Cardiac fibroblast (primary cell): ENCODE data around the gene FRK.
A peak's percentile ranks its signal among the peaks of the same experiment; 100 is the strongest.
"Not testable (repeated sequence)": the region's sequence is repeated elsewhere in the genome, so short reads cannot be mapped to it uniquely, and the experiment has no call there.

Experiments used
- DNase-seq, 2 donors: peaks; one replicate each; pipeline versions ENCODE4 v3.0.0 to v3.0.0-alpha.2; 2010; ENCODE audit warnings: low read depth in 2 of 2
- H3K4me3 ChIP-seq, 2 donors: replicated peaks in 1 of 2; 1 replicate in 1 of 2; 2 replicates in 1 of 2; pipeline ENCODE4 v1.5.1; 2011; ENCODE audit warnings: low read depth in 2 of 2, low read length in 2 of 2, mild to moderate bottlenecking in 2 of 2, moderate library complexity in 1 of 2
- CTCF ChIP-seq: IDR thresholded peaks from one replicate; pipeline ENCODE4 v1.5.1; 2011; ENCODE audit warnings: low read depth, mild to moderate bottlenecking, low read length, inconsistent platforms

The FRK gene

DNA sequence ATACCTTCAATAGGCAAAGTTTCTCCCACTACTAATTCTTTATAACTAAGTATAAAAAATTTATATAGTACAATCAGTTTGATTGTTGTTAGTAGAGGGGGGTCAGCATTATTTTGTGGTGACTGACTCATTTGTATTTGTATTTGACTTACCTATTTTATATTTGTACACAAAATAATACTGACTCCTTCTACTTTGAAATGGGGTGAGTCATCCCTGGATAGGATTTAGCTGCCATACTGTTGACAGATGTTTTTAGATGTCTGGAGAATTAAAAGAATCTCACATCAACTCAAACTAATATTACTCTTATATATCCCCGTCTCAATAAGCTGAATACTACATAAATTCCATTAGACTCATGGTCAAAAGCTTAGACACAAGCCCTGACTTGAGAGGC lies 114.9 kb downstream of the FRK start:
- no peak for TF ChIP-seq CTCF
- no peak for DNase-seq
- H3K4me3 ChIP-seq, result no peak overlapping the region

- peak; percentile 2 to 31 for DNase-seq
- no peak for TF ChIP-seq CTCF
- no peak overlapping the region for H3K4me3 ChIP-seq
Measured at GRCh38 chr6:115945306-115945705, 115.4 kb downstream of the FRK start.

- H3K4me3 ChIP-seq, DNase-seq: not testable (repeated sequence)
Measured at GRCh38 chr6:115944829-115945228, 115.9 kb downstream of the FRK start.

GRCh38 chr6:115937502-115937901 lies 123.2 kb downstream of the FRK start:
- H3K4me3 ChIP-seq, DNase-seq: not testable (repeated sequence)

- no peak for TF ChIP-seq CTCF
- DNase-seq, result no peak
- H3K4me3 ChIP-seq, result no peak overlapping the region
Measured at GRCh38 chr6:115935361-115935760, 125.3 kb downstream of the FRK start.

DNA sequence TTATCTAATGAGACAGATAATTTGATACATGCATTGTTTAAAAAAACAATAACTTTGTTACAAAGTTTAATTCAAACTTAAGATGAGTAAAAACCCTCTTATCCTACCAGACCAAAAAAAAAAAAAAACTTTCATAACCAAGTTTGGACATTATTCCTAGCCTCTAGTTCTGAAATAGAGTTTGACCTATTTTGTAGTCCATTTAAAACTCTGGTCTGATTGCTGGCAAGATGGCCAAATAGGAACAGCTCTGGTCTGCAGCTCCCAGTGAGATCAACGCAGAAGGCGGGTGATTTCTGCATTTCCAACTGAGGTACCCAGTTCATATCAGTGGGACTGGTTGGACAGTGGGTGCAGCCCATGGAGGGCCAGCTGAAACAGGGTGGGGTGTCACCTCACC lies 125.9 kb downstream of the FRK start:
- no peak for DNase-seq
- TF ChIP-seq CTCF, result no peak

GRCh38 chr6:115934145-115934544 lies 126.5 kb downstream of the FRK start:
- no peak for DNase-seq
- H3K4me3 ChIP-seq, result no peak overlapping the region
- no peak for TF ChIP-seq CTCF

More for the DNA sequence above, 125.9 kb downstream of the FRK start:
- H3K4me3 ChIP-seq, result no peak overlapping the region

DNA sequence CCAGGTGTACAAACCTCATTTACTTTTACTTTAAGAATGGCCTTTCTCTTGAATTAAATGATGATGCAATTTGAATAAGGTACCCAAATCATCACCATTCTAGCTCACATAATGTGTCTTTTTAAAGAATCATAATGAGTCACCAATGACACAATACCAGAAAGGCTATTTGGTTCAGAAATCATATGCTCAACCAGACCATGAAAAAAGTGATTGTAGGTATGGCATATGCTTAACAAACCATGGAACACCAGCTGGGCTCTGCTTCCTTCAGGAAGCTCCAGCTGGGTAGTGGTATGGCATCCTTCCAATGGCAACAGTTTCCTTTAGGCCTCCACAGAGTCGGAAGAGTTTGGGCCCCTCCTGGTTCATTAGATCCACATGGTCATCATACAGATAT lies 128.2 kb downstream of the FRK start:
- DNase-seq, result peak; percentile 5 to 10
- H3K4me3 ChIP-seq, result no peak overlapping the region
- TF ChIP-seq CTCF, result no peak

DNA sequence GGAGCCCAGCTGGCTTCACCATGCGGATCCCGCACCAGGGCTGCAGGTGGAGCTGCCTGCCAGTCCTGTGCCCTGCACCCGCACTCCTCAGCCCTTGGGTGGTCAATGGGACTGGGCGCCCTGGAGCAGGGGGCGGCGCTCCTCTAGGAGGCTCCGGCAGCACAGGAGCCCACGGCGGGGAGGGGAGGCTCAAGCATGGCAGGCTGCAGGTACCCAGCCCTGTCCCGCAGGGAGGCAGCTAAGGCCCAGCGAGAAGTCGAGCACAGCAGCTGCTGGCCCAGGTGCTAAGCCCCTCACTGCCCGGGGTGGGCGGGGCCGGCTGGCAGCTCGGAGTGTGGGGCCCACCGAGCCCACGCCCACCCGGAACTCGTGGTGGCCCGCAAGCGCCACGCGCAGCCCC lies 132.7 kb downstream of the FRK start:
- not testable (repeated sequence) for H3K4me3 ChIP-seq, DNase-seq
